ENCODE measurements around the gene TOP3B. TPM values are rescaled to one million over a fixed set of nuclear protein-coding genes. Genes with fewer than 3 reads are reported as not detected.
A peak's percentile ranks its signal among the peaks of the same experiment; 100 is the strongest.

Gene TOP3B
- total and polyA plus RNA-seq, 9 of the 15 experiments (the other 6 are each of a cell fraction or from before 2014, with no cell fraction given), result 3.0 to 188 (median 112) TPM

DNA sequence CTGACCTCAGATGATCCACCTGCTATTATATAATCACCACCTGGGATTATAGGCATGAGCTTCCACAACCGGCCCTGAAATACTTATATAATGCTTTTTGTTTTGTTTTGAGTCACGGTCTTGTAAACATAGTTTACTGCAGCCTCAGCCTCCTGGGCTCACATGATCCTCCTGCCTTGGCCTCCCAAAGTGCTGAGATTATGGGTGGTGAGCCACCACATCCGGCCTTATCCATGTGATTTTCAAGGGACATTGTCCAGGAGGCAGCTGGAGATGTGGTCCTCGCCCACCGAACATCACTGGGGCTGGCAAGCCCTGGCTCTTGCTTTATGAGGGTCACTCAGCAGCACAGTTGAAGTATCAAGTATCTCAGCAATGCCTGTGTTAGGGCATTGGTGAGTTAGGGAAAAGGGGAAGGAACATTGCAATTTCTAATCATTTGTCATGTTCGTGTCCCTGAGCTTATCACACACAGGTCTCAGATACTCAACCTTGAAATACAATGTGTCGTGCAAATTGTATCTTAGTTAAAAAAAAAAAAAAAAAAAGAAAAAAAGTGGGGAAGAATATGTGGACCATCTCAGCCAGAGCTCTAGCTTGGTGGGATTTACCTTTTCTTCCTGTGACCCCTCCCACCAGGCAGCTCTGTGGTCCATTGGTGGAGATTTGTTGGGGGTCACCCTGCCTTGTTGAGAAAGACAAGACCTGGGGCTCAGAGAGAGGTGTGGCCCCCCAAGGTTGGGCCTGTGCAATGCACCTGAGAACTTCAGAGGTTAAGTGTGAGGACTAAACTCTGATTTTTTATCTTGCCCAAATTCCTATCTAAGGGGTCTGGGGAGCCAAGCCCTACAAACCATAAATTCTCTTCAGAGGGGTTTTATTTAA, 74.7 kb downstream of the TOP3B start (continued):
- TF ChIP-seq MYC (IDR thresholded peaks at IDR 0.05; ENCODE audit: low read depth, low read length) (no peak), MYC (CRISPR knock-in tag; IDR thresholded peaks at IDR 0.05; ENCODE audit: borderline replicate concordance, low read depth) (peak; percentile 49; the same call in 1 of the 2 replicates), ZNF445 (CRISPR knock-in tag; IDR thresholded peaks at IDR 0.05; ENCODE audit: low read depth) (no peak), MEF2A (IDR thresholded peaks at IDR 0.05; ENCODE audit: control insufficient read depth, low read depth, low read length) (0 out of 2 replicates have a peak, but pooled peaks have one; percentile 6), HDAC8 (tag; IDR thresholded peaks at IDR 0.05) (no peak), ADNP (tag; IDR thresholded peaks at IDR 0.05) (no peak), SNRNP70 (optimal IDR thresholded peaks at IDR 0.05; ENCODE audit: low read depth, low read length) (no peak), RFX5 (IDR thresholded peaks at IDR 0.05; ENCODE audit: low read depth, low read length) (peak; percentile 48; the same call in 1 of the 2 replicates), FOXO4 (CRISPR knock-in tag; IDR thresholded peaks at IDR 0.05) (no peak), FOXK1 (CRISPR knock-in tag; IDR thresholded peaks at IDR 0.05; ENCODE audit: borderline replicate concordance) (no peak), DIDO1 (tag; IDR thresholded peaks at IDR 0.05; ENCODE audit: low read depth) (no peak), ZNF644 (tag; IDR thresholded peaks at IDR 0.05; ENCODE audit: low read depth) (no peak)
- TF ChIP-seq, protein P1, sequence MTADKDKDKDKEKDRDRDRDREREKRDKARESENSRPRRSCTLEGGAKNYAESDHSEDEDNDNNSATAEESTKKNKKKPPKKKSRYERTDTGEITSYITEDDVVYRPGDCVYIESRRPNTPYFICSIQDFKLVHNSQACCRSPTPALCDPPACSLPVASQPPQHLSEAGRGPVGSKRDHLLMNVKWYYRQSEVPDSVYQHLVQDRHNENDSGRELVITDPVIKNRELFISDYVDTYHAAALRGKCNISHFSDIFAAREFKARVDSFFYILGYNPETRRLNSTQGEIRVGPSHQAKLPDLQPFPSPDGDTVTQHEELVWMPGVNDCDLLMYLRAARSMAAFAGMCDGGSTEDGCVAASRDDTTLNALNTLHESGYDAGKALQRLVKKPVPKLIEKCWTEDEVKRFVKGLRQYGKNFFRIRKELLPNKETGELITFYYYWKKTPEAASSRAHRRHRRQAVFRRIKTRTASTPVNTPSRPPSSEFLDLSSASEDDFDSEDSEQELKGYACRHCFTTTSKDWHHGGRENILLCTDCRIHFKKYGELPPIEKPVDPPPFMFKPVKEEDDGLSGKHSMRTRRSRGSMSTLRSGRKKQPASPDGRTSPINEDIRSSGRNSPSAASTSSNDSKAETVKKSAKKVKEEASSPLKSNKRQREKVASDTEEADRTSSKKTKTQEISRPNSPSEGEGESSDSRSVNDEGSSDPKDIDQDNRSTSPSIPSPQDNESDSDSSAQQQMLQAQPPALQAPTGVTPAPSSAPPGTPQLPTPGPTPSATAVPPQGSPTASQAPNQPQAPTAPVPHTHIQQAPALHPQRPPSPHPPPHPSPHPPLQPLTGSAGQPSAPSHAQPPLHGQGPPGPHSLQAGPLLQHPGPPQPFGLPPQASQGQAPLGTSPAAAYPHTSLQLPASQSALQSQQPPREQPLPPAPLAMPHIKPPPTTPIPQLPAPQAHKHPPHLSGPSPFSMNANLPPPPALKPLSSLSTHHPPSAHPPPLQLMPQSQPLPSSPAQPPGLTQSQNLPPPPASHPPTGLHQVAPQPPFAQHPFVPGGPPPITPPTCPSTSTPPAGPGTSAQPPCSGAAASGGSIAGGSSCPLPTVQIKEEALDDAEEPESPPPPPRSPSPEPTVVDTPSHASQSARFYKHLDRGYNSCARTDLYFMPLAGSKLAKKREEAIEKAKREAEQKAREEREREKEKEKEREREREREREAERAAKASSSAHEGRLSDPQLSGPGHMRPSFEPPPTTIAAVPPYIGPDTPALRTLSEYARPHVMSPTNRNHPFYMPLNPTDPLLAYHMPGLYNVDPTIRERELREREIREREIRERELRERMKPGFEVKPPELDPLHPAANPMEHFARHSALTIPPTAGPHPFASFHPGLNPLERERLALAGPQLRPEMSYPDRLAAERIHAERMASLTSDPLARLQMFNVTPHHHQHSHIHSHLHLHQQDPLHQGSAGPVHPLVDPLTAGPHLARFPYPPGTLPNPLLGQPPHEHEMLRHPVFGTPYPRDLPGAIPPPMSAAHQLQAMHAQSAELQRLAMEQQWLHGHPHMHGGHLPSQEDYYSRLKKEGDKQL (CRISPR knock-in tag; IDR thresholded peaks at IDR 0.05; ENCODE audit: borderline replicate concordance), result 0 out of 2 replicates have a peak, but pooled peaks have one; percentile 27
- TF ChIP-seq, protein P2, sequence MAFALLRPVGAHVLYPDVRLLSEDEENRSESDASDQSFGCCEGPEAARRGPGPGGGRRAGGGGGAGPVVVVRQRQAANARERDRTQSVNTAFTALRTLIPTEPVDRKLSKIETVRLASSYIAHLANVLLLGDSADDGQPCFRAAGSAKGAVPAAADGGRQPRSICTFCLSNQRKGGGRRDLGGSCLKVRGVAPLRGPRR (CRISPR knock-in tag; IDR thresholded peaks at IDR 0.05), result peak; percentile 89
- TF ChIP-seq, protein P3, sequence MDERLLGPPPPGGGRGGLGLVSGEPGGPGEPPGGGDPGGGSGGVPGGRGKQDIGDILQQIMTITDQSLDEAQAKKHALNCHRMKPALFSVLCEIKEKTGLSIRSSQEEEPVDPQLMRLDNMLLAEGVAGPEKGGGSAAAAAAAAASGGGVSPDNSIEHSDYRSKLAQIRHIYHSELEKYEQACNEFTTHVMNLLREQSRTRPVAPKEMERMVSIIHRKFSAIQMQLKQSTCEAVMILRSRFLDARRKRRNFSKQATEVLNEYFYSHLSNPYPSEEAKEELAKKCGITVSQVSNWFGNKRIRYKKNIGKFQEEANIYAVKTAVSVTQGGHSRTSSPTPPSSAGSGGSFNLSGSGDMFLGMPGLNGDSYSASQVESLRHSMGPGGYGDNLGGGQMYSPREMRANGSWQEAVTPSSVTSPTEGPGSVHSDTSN (CRISPR knock-in tag; IDR thresholded peaks at IDR 0.05; ENCODE audit: low read depth), result no peak
- TF ChIP-seq, protein P3 (tag; conservative IDR thresholded peaks at IDR 0.05; ENCODE audit: low read depth), result peak; percentile 45; the same call in 1 of the 2 replicates
